Measurements from ENCODE around the gene SCRT2.

GRCh38 chr20:637559-637958 is 38.0 kb downstream of the SCRT2 start:
- TF ChIP-seq, protein P1, sequence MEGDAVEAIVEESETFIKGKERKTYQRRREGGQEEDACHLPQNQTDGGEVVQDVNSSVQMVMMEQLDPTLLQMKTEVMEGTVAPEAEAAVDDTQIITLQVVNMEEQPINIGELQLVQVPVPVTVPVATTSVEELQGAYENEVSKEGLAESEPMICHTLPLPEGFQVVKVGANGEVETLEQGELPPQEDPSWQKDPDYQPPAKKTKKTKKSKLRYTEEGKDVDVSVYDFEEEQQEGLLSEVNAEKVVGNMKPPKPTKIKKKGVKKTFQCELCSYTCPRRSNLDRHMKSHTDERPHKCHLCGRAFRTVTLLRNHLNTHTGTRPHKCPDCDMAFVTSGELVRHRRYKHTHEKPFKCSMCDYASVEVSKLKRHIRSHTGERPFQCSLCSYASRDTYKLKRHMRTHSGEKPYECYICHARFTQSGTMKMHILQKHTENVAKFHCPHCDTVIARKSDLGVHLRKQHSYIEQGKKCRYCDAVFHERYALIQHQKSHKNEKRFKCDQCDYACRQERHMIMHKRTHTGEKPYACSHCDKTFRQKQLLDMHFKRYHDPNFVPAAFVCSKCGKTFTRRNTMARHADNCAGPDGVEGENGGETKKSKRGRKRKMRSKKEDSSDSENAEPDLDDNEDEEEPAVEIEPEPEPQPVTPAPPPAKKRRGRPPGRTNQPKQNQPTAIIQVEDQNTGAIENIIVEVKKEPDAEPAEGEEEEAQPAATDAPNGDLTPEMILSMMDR (IDR thresholded peaks at IDR 0.05; ENCODE audit: extremely low read depth in 1 of 2, insufficient read depth in 1 of 2, low read depth in 1 of 2, low read length in 2 of 2): no peak
- TF ChIP-seq GATA2 (IDR thresholded peaks at IDR 0.05; ENCODE audit: insufficient read depth, insufficient read length, low read depth, low read length) (no peak), JUN (IDR thresholded peaks at IDR 0.05; ENCODE audit: borderline replicate concordance, insufficient read depth, insufficient read length, low read depth) (no peak), POLR2A (IDR thresholded peaks at IDR 0.05; ENCODE audit: low read depth, low read length) (no peak), EZH2 (IDR thresholded peaks at IDR 0.05; ENCODE audit: borderline replicate concordance, low read depth, low read length, severe bottlenecking) (no peak)

All from endothelial cell of umbilical vein (primary cell).